ENCODE data around the gene KCNQ5. TPM values are rescaled to one million over a fixed set of nuclear protein-coding genes. Genes with fewer than 3 reads are reported as not detected.

Gene KCNQ5
- total and polyA plus RNA-seq, 5 experiments from 2014 or later, result 2.3 to 10.7 (median 4.8) TPM

- H3K36me3 Mint-ChIP-seq, result peaks cover 0 to 9% (median 2%) of the 10 kb centered on the region in 3 donors
Observed at GRCh38 chr6:72769459-72770125, 147.7 kb downstream of the KCNQ5 start.

GRCh38 chr6:72770959-72771358 lies 149.1 kb downstream of the KCNQ5 start:
- POLR2A ChIA-PET, result no interaction called here
- Mint-ChIP-seq H3K36me3 (peaks cover 0 to 8% (median 2%) of the 10 kb centered on the region in 3 donors), H3K27ac (no peak overlapping the region), H3K4me1 (peaks cover 3 to 11% (median 4%) of the 10 kb centered on the region in 4 donors), H3K9me3 (no peaks in the 10 kb centered on the region), H3K27me3 (no peaks in the 10 kb centered on the region), H3K4me3 (no peak overlapping the region)
- ATAC-seq, result no peak
- DNase-seq, result no peak

More at GRCh38 chr6:72769459-72770125, 147.7 kb downstream of the KCNQ5 start:
- no peak for ATAC-seq
- H3K9me3 Mint-ChIP-seq, result peaks cover 0 to 1% (median 0%) of the 10 kb centered on the region in 9 donors
- H3K27me3 Mint-ChIP-seq, result no peaks in the 10 kb centered on the region
- peaks cover 3 to 11% (median 5%) of the 10 kb centered on the region in 4 donors for H3K4me1 Mint-ChIP-seq
- POLR2A ChIA-PET, result no interaction called here
- no peak overlapping the region for H3K4me3 Mint-ChIP-seq
- no peak overlapping the region for H3K27ac Mint-ChIP-seq
- DNase-seq, result no peak

GRCh38 chr6:72776456-72776855 lies 154.6 kb downstream of the KCNQ5 start:
- H3K27me3 Mint-ChIP-seq, result no peaks in the 10 kb centered on the region
- no peak overlapping the region for H3K4me3 Mint-ChIP-seq
- POLR2A ChIA-PET, result no interaction called here
- H3K9me3 Mint-ChIP-seq, result no peaks in the 10 kb centered on the region
- ATAC-seq (no peak), DNase-seq (no peak)
- peaks cover 2 to 17% (median 11%) of the 10 kb centered on the region in 4 donors for H3K4me1 Mint-ChIP-seq
- peaks cover 0 to 12% (median 6%) of the 10 kb centered on the region in 3 donors for H3K36me3 Mint-ChIP-seq
- no peak overlapping the region for H3K27ac Mint-ChIP-seq

- no peaks in the 10 kb centered on the region for H3K9me3 Mint-ChIP-seq
- H3K36me3 Mint-ChIP-seq, result peaks cover 0 to 11% (median 10%) of the 10 kb centered on the region in 3 donors
- no peak for ATAC-seq
- H3K4me3 Mint-ChIP-seq, result no peak overlapping the region
- H3K27ac Mint-ChIP-seq, result no peak overlapping the region
- peaks cover 0 to 30% (median 15%) of the 10 kb centered on the region in 4 donors for H3K4me1 Mint-ChIP-seq
- no peaks in the 10 kb centered on the region for H3K27me3 Mint-ChIP-seq
- DNase-seq, result no peak
- POLR2A ChIA-PET, result no interaction called here
Observed at GRCh38 chr6:72781624-72782023, 159.8 kb downstream of the KCNQ5 start.

- H3K27me3 Mint-ChIP-seq, result no peaks in the 10 kb centered on the region
- peaks cover 0 to 24% (median 14%) of the 10 kb centered on the region in 4 donors for H3K4me1 Mint-ChIP-seq
- no peak overlapping the region for H3K4me3 Mint-ChIP-seq
- DNase-seq (no peak), ATAC-seq (no peak)
- H3K27ac Mint-ChIP-seq, result no peak overlapping the region
- POLR2A ChIA-PET, result no interaction called here
- H3K9me3 Mint-ChIP-seq, result no peaks in the 10 kb centered on the region
- H3K36me3 Mint-ChIP-seq, result peaks cover 0 to 10% (median 8%) of the 10 kb centered on the region in 3 donors
Observed at GRCh38 chr6:72783035-72783434, 161.2 kb downstream of the KCNQ5 start.

- Mint-ChIP-seq H3K9me3 (no peaks in the 10 kb centered on the region), H3K27ac (no peak overlapping the region), H3K36me3 (peaks cover 0 to 10% (median 8%) of the 10 kb centered on the region in 3 donors), H3K4me1 (peaks cover 0 to 25% (median 14%) of the 10 kb centered on the region in 4 donors), H3K4me3 (no peak overlapping the region), H3K27me3 (no peaks in the 10 kb centered on the region)
- ATAC-seq (no peak), DNase-seq (no peak)
- POLR2A ChIA-PET, result no interaction called here
Observed at GRCh38 chr6:72783666-72784065, 161.8 kb downstream of the KCNQ5 start.

- Mint-ChIP-seq H3K27ac (no peak overlapping the region), H3K9me3 (no peaks in the 10 kb centered on the region), H3K4me1 (peaks cover 0 to 25% (median 11%) of the 10 kb centered on the region in 4 donors), H3K36me3 (peaks cover 0 to 9% (median 8%) of the 10 kb centered on the region in 3 donors), H3K27me3 (no peaks in the 10 kb centered on the region), H3K4me3 (no peak overlapping the region)
- POLR2A ChIA-PET, result no interaction called here
- ATAC-seq, result no peak
- DNase-seq, result no peak
Observed at GRCh38 chr6:72784071-72784470, 162.2 kb downstream of the KCNQ5 start.

- Mint-ChIP-seq H3K4me3 (no peak overlapping the region), H3K9me3 (no peaks in the 10 kb centered on the region), H3K27ac (no peak overlapping the region), H3K27me3 (no peaks in the 10 kb centered on the region), H3K36me3 (peaks cover 0 to 6% (median 5%) of the 10 kb centered on the region in 3 donors), H3K4me1 (peaks cover 0 to 25% (median 9%) of the 10 kb centered on the region in 4 donors)
- DNase-seq, result no peak
- POLR2A ChIA-PET, result no interaction called here
- ATAC-seq, result no peak
Observed at GRCh38 chr6:72784581-72784980, 162.7 kb downstream of the KCNQ5 start.

- no peaks in the 10 kb centered on the region for H3K27me3 Mint-ChIP-seq
- peaks cover 0 to 21% (median 18%) of the 10 kb centered on the region in 3 donors for H3K36me3 Mint-ChIP-seq
- ATAC-seq, result no peak
- H3K9me3 Mint-ChIP-seq, result no peaks in the 10 kb centered on the region
- DNase-seq, result no peak
- POLR2A ChIA-PET, result no interaction called here
- H3K4me3 Mint-ChIP-seq, result no peak overlapping the region
- peaks cover 3 to 19% (median 11%) of the 10 kb centered on the region in 4 donors for H3K4me1 Mint-ChIP-seq
- peak overlapping the region in 2 of 10 donors; percentile 34 to 50 for H3K27ac Mint-ChIP-seq
Observed at GRCh38 chr6:72787391-72788031, 165.6 kb downstream of the KCNQ5 start.

- DNase-seq (no peak), ATAC-seq (no peak)
- Mint-ChIP-seq H3K27me3 (no peaks in the 10 kb centered on the region), H3K9me3 (no peaks in the 10 kb centered on the region), H3K4me1 (peaks cover 3 to 14% (median 9%) of the 10 kb centered on the region in 4 donors), H3K4me3 (no peak overlapping the region), H3K27ac (peak overlapping the region in 1 of 10 donors; percentile 50), H3K36me3 (peaks cover 0 to 21% (median 21%) of the 10 kb centered on the region in 3 donors)
- POLR2A ChIA-PET, result no interaction called here
Observed at GRCh38 chr6:72788188-72788587, 166.3 kb downstream of the KCNQ5 start.

GRCh38 chr6:72789145-72789544 lies 167.3 kb downstream of the KCNQ5 start:
- DNase-seq (no peak), ATAC-seq (no peak)
- peaks cover 3 to 14% (median 9%) of the 10 kb centered on the region in 4 donors for H3K4me1 Mint-ChIP-seq
- no peaks in the 10 kb centered on the region for H3K27me3 Mint-ChIP-seq
- H3K27ac Mint-ChIP-seq, result no peak overlapping the region
- peaks cover 0 to 18% (median 16%) of the 10 kb centered on the region in 3 donors for H3K36me3 Mint-ChIP-seq
- no peak overlapping the region for H3K4me3 Mint-ChIP-seq
- no peaks in the 10 kb centered on the region for H3K9me3 Mint-ChIP-seq
- POLR2A ChIA-PET, result no interaction called here

- Mint-ChIP-seq H3K4me1 (peaks cover 3 to 9% (median 5%) of the 10 kb centered on the region in 4 donors), H3K4me3 (no peak overlapping the region), H3K27me3 (no peaks in the 10 kb centered on the region), H3K36me3 (peaks cover 0 to 16% (median 16%) of the 10 kb centered on the region in 3 donors), H3K9me3 (no peaks in the 10 kb centered on the region), H3K27ac (no peak overlapping the region)
- ATAC-seq (no peak), DNase-seq (no peak)
- POLR2A ChIA-PET, result no interaction called here
Observed at GRCh38 chr6:72792692-72793091, 170.8 kb downstream of the KCNQ5 start.

- POLR2A ChIA-PET, result no interaction called here
Observed at GRCh38 chr6:72793641-72794395, 172.0 kb downstream of the KCNQ5 start.

More at GRCh38 chr6:72793641-72794395, 172.0 kb downstream of the KCNQ5 start:
- peaks cover 0 to 21% (median 16%) of the 10 kb centered on the region in 3 donors for H3K36me3 Mint-ChIP-seq
- H3K4me3 Mint-ChIP-seq, result no peak overlapping the region
- ATAC-seq (no peak), DNase-seq (no peak)
- H3K27ac Mint-ChIP-seq, result peak overlapping the region in 1 of 10 donors; percentile 50
- peaks cover 0 to 9% (median 3%) of the 10 kb centered on the region in 4 donors for H3K4me1 Mint-ChIP-seq
- peaks cover 0 to 3% (median 0%) of the 10 kb centered on the region in 9 donors for H3K9me3 Mint-ChIP-seq
- H3K27me3 Mint-ChIP-seq, result no peaks in the 10 kb centered on the region
